ENCODE data around the gene CNTNAP2. TPM values are rescaled to one million over a fixed set of nuclear protein-coding genes. Genes with fewer than 3 reads are reported as not detected.

CNTNAP2 gene
- total and polyA plus RNA-seq, 2 of the 13 experiments (the other 11 are each of a cell fraction or from before 2014, with no cell fraction given), result 0.40 to 0.42 TPM

DNA sequence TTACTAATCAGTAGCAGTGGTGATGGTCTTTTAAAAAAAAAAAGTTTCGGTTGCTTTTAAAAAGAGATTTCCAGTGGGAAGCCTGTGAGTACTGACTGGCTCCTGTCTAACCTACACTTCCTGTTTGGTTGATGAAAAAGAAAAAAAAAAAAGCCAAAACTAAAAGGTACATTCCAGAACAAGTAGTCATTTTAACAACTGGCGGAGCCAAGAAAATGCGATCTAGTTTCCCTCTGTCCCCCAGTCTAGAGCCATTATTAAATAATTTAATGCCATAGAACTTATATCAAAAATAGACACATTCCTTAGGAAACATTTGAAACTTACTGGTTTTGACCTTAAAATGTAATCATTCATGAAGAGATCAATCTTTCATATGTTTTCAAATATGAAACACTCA is 2219.8 kb downstream of the CNTNAP2 start (continued):
- TF ChIP-seq, protein P1, sequence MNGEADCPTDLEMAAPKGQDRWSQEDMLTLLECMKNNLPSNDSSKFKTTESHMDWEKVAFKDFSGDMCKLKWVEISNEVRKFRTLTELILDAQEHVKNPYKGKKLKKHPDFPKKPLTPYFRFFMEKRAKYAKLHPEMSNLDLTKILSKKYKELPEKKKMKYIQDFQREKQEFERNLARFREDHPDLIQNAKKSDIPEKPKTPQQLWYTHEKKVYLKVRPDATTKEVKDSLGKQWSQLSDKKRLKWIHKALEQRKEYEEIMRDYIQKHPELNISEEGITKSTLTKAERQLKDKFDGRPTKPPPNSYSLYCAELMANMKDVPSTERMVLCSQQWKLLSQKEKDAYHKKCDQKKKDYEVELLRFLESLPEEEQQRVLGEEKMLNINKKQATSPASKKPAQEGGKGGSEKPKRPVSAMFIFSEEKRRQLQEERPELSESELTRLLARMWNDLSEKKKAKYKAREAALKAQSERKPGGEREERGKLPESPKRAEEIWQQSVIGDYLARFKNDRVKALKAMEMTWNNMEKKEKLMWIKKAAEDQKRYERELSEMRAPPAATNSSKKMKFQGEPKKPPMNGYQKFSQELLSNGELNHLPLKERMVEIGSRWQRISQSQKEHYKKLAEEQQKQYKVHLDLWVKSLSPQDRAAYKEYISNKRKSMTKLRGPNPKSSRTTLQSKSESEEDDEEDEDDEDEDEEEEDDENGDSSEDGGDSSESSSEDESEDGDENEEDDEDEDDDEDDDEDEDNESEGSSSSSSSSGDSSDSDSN (CRISPR knock-in tag; IDR thresholded peaks at IDR 0.05), result no peak

DNA sequence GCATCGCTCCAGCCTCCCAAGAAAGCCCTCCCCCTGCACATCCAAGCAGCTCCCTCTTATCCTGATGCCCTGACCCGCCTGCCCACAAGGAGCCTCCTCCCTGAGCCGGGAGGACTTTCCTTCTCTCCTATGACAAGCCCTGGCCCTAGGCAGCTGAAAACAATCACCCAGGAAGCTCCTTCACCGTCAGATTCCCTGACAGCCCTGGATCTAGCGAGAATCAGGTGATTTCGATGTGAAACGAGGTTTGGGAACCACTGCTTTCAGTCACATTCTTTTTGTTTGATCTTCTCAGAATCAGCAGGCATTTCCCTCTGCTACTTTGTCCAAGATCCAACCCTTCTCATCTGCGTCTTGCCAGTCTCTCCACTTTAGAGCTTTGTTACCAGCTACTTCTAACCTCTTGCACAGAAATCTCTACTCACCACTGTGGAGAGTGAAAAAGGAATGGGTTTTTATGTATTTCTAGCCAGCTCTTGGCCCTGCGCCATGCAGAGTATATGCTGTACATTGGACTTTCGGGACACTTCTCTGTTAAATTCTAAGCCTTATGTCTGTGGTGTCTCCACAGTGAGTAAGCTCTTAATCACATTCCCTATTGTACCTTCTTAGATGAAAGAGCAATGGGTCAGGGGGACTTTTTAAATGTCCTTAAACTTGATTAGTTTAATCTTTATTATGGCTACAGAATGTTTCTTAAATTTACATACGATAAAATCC is 2220.8 kb downstream of the CNTNAP2 start:
- Histone ChIP-seq H3K9me3 (ENCODE audit: low read length) (no peaks in the 10 kb centered on the region), H3K36me3 (replicated peaks in 1 of 2; ENCODE audit: control insufficient read depth in 1 of 2, insufficient read depth in 2 of 2, low read length in 2 of 2) (no peaks in the 10 kb centered on the region), H3K79me2 (ENCODE audit: insufficient read depth, low read length) (no peaks in the 10 kb centered on the region), H3K27me3 (ENCODE audit: control insufficient read depth in 1 of 2, insufficient read depth in 2 of 2, low read length in 2 of 2) (peaks cover 0 to 43% of the 10 kb centered on the region in 2 experiments; a peak in 3 of 5 replicates), H3K9ac (ENCODE audit: insufficient read depth, low read depth, low read length) (no peak overlapping the region), H3K4me2 (ENCODE audit: low read depth, low read length) (peak overlapping the region; percentile 53), H3K27ac (ENCODE audit: extremely low read length, insufficient read depth, low read length) (no peak overlapping the region), H3K4me3 (replicated peaks in 1 of 3; ENCODE audit: insufficient read depth in 1 of 3, low read depth in 2 of 3, low read length in 3 of 3) (no peak overlapping the region), H3K4me1 (ENCODE audit: insufficient read depth, low read length) (peaks cover 33% of the 10 kb centered on the region), H2AFZ (ENCODE audit: low read length) (no peak overlapping the region), H4K20me1 (ENCODE audit: insufficient read depth, low read length) (no peaks in the 10 kb centered on the region)
- 4% methylated on average over 11 of the region's 11 CpGs for WGBS (ENCODE audit: low lambda C conversion rate)
- ChIA-PET POLR2A (no interaction called here), CTCF (ENCODE audit: low intra/inter-chr PET ratio, low total read pairs) (no interaction called here)
- DNase-seq (ENCODE audit: low spot score), result no peak
- BruUV-seq (replicated peaks), result no TSS peak
- intact Hi-C loops (cut with micrococcal nuclease; ENCODE audit: unreplicated experiment) (no loop called here), in situ Hi-C loops (cut with HindIII; ENCODE audit: extremely low pct_ligation_motif_present, low pct_unique_long_range_greater_than_20kb) (no loop called here)
- no peak for ATAC-seq
- FAIRE-seq, result no peak
- TF ChIP-seq, protein P2, sequence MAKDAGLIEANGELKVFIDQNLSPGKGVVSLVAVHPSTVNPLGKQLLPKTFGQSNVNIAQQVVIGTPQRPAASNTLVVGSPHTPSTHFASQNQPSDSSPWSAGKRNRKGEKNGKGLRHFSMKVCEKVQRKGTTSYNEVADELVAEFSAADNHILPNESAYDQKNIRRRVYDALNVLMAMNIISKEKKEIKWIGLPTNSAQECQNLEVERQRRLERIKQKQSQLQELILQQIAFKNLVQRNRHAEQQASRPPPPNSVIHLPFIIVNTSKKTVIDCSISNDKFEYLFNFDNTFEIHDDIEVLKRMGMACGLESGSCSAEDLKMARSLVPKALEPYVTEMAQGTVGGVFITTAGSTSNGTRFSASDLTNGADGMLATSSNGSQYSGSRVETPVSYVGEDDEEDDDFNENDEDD (CRISPR knock-in tag; IDR thresholded peaks at IDR 0.05; ENCODE audit: borderline replicate concordance), result no peak
- no peak for TF ChIP-seq STAT5B (CRISPR knock-in tag; IDR thresholded peaks at IDR 0.05)
- TF ChIP-seq, protein P3, sequence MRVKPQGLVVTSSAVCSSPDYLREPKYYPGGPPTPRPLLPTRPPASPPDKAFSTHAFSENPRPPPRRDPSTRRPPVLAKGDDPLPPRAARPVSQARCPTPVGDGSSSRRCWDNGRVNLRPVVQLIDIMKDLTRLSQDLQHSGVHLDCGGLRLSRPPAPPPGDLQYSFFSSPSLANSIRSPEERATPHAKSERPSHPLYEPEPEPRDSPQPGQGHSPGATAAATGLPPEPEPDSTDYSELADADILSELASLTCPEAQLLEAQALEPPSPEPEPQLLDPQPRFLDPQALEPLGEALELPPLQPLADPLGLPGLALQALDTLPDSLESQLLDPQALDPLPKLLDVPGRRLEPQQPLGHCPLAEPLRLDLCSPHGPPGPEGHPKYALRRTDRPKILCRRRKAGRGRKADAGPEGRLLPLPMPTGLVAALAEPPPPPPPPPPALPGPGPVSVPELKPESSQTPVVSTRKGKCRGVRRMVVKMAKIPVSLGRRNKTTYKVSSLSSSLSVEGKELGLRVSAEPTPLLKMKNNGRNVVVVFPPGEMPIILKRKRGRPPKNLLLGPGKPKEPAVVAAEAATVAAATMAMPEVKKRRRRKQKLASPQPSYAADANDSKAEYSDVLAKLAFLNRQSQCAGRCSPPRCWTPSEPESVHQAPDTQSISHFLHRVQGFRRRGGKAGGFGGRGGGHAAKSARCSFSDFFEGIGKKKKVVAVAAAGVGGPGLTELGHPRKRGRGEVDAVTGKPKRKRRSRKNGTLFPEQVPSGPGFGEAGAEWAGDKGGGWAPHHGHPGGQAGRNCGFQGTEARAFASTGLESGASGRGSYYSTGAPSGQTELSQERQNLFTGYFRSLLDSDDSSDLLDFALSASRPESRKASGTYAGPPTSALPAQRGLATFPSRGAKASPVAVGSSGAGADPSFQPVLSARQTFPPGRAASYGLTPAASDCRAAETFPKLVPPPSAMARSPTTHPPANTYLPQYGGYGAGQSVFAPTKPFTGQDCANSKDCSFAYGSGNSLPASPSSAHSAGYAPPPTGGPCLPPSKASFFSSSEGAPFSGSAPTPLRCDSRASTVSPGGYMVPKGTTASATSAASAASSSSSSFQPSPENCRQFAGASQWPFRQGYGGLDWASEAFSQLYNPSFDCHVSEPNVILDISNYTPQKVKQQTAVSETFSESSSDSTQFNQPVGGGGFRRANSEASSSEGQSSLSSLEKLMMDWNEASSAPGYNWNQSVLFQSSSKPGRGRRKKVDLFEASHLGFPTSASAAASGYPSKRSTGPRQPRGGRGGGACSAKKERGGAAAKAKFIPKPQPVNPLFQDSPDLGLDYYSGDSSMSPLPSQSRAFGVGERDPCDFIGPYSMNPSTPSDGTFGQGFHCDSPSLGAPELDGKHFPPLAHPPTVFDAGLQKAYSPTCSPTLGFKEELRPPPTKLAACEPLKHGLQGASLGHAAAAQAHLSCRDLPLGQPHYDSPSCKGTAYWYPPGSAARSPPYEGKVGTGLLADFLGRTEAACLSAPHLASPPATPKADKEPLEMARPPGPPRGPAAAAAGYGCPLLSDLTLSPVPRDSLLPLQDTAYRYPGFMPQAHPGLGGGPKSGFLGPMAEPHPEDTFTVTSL (CRISPR knock-in tag; IDR thresholded peaks at IDR 0.05; ENCODE audit: borderline replicate concordance), result no peak
- no peak for TF ChIP-seq NR2F2 (IDR thresholded peaks at IDR 0.05; ENCODE audit: borderline replicate concordance, low read depth)
- TF ChIP-seq, protein P4, sequence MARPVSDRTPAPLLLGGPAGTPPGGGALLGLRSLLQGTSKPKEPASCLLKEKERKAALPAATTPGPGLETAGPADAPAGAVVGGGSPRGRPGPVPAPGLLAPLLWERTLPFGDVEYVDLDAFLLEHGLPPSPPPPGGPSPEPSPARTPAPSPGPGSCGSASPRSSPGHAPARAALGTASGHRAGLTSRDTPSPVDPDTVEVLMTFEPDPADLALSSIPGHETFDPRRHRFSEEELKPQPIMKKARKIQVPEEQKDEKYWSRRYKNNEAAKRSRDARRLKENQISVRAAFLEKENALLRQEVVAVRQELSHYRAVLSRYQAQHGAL (CRISPR knock-in tag; IDR thresholded peaks at IDR 0.05; ENCODE audit: not compliant biosample characterization), result no peak
- TF ChIP-seq ZNF598 (CRISPR knock-in tag; IDR thresholded peaks at IDR 0.05; ENCODE audit: borderline replicate concordance), result no peak
- TF ChIP-seq, protein P5, sequence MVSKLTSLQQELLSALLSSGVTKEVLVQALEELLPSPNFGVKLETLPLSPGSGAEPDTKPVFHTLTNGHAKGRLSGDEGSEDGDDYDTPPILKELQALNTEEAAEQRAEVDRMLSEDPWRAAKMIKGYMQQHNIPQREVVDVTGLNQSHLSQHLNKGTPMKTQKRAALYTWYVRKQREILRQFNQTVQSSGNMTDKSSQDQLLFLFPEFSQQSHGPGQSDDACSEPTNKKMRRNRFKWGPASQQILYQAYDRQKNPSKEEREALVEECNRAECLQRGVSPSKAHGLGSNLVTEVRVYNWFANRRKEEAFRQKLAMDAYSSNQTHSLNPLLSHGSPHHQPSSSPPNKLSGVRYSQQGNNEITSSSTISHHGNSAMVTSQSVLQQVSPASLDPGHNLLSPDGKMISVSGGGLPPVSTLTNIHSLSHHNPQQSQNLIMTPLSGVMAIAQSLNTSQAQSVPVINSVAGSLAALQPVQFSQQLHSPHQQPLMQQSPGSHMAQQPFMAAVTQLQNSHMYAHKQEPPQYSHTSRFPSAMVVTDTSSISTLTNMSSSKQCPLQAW (CRISPR knock-in tag; IDR thresholded peaks at IDR 0.05), result no peak
- no peak for TF ChIP-seq ZSCAN9 (CRISPR knock-in tag; IDR thresholded peaks at IDR 0.05; ENCODE audit: borderline replicate concordance)
- no peak for TF ChIP-seq MBD4 (IDR thresholded peaks at IDR 0.05; ENCODE audit: borderline replicate concordance, low read length)
